ENCODE data around the gene FHIP1A.

DNA sequence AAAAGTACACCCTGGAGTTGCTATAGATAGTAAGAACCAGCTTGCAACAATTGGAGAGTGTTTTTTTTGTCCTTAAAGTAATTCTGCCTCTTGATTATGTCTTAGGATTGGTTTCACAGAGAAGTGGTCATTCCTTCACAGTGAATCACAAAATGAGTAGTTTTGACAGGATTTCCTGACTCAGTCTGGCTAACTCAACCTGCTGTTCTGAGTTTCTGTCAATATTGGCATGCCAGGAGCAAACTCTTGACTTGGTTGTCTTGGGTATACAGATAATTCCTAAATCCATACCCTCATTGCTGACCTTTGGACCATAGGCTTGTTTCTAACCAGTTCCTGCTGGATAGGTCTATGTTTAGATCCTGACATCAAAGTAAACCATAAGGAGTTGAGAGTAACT lies 9.4 kb downstream of the FHIP1A start:
- TF ChIP-seq GATA2 (IDR thresholded peaks at IDR 0.05; ENCODE audit: low read depth, low read length): no peak
- TF ChIP-seq GATA3 (IDR thresholded peaks at IDR 0.05; ENCODE audit: low read depth, low read length): no peak

Measured in SH-SY5Y (cell line).